H9 (cell line): ENCODE measurements around the gene RIPOR1. TPM values are rescaled to one million over a fixed set of nuclear protein-coding genes. Genes with fewer than 3 reads are reported as not detected.

Source experiments
- DNase-seq: peaks from one replicate; pipeline ENCODE4 v3.0.0-alpha.2; 2017
- H2AFZ ChIP-seq: one replicate; pipeline ENCODE4 v1.6.1; 2013; ENCODE audit warnings: mild to moderate bottlenecking, low read length, control low read depth, moderate library complexity
- H2AK5ac ChIP-seq: 2 replicates; pipeline ENCODE4 v1.6.1; 2013; ENCODE audit warnings: low read length, control low read depth, mixed read lengths; ENCODE audit not compliant: insufficient read length
- H2BK120ac ChIP-seq: one replicate; pipeline ENCODE4 v1.6.1; 2013; ENCODE audit warnings: low read depth, mild to moderate bottlenecking, low read length, control low read depth, inconsistent platforms; ENCODE audit not compliant: poor library complexity, severe bottlenecking
- H2BK12ac ChIP-seq: 2 replicates; pipeline ENCODE4 v1.6.1; 2013; ENCODE audit warnings: low read length, control low read depth, mixed read lengths, low read depth; ENCODE audit not compliant: insufficient read length
- H2BK15ac ChIP-seq: 2 replicates; pipeline ENCODE4 v1.6.1; 2013; ENCODE audit warnings: low read depth, low read length, control low read depth
- H2BK20ac ChIP-seq: one replicate; pipeline ENCODE4 v1.6.1; 2013; ENCODE audit warnings: low read depth, mild to moderate bottlenecking, low read length, control low read depth, inconsistent platforms; ENCODE audit not compliant: poor library complexity, severe bottlenecking
- H2BK5ac ChIP-seq: 2 replicates; pipeline ENCODE4 v1.6.1; 2013; ENCODE audit warnings: low read length, control low read depth, mixed read lengths; ENCODE audit not compliant: insufficient read length
- H3K14ac ChIP-seq: 2 replicates; pipeline ENCODE4 v1.6.1; 2013; ENCODE audit warnings: low read length, control low read depth; ENCODE audit not compliant: insufficient read depth
- H3K18ac ChIP-seq: 2 replicates; pipeline ENCODE4 v1.6.1; 2013; ENCODE audit warnings: low read depth, mild to moderate bottlenecking, mixed read lengths, low read length, control low read depth; ENCODE audit not compliant: insufficient read length
- H3K23ac ChIP-seq: 2 replicates; pipeline ENCODE4 v1.6.1; 2013; ENCODE audit warnings: low read length, control low read depth, mixed read lengths, low read depth; ENCODE audit not compliant: insufficient read length
- H3K23me2 ChIP-seq: 2 replicates; pipeline ENCODE4 v1.6.1; 2013; ENCODE audit warnings: low read depth, mild to moderate bottlenecking, mixed read lengths, low read length, control low read depth; ENCODE audit not compliant: insufficient read length, poor library complexity, severe bottlenecking
- H3K27ac ChIP-seq: 2 replicates; pipeline ENCODE4 v1.5.1; 2013; ENCODE audit warnings: low read length, control low read depth, mixed read lengths, low read depth; ENCODE audit not compliant: insufficient read length
- H3K27me3 ChIP-seq: 2 replicates; pipeline ENCODE4 v1.6.1; 2013; ENCODE audit warnings: low read length, control low read depth, inconsistent platforms; ENCODE audit not compliant: insufficient read depth
- H3K4ac ChIP-seq: 2 replicates; pipeline ENCODE4 v1.6.1; 2013; ENCODE audit warnings: low read depth, mild to moderate bottlenecking, control low read depth, inconsistent platforms, low read length, moderate library complexity
- H3K4me1 ChIP-seq: 2 replicates; pipeline ENCODE4 v1.6.1; 2013; ENCODE audit warnings: low read length, control low read depth, inconsistent platforms; ENCODE audit not compliant: insufficient read depth
- H3K4me2 ChIP-seq: 2 replicates; pipeline ENCODE4 v1.6.1; 2013; ENCODE audit warnings: low read length, control low read depth, mixed read lengths; ENCODE audit not compliant: insufficient read length, insufficient read depth
- H3K56ac ChIP-seq: 2 replicates; pipeline ENCODE4 v1.6.1; 2013; ENCODE audit warnings: low read depth, mild to moderate bottlenecking, mixed read lengths, low read length, control low read depth; ENCODE audit not compliant: insufficient read length
- H3K79me1 ChIP-seq: 2 replicates; pipeline ENCODE4 v1.6.1; 2013; ENCODE audit warnings: low read depth, mild to moderate bottlenecking, moderate library complexity, low read length, control low read depth, inconsistent platforms; ENCODE audit not compliant: insufficient read depth, poor library complexity, severe bottlenecking
- H3K79me2 ChIP-seq: 2 replicates; pipeline ENCODE4 v1.6.1; 2013; ENCODE audit warnings: low read length, control low read depth, inconsistent platforms; ENCODE audit not compliant: insufficient read depth
- H3K9ac ChIP-seq: 2 replicates; pipeline ENCODE4 v1.6.1; 2013; ENCODE audit warnings: low read length, control low read depth, mixed read lengths; ENCODE audit not compliant: insufficient read length; ENCODE audit errors: extremely low read depth
- H3K9me3 ChIP-seq: one replicate; pipeline ENCODE4 v1.6.1; 2013; ENCODE audit warnings: low read depth, low read length, inconsistent platforms; ENCODE audit not compliant: control insufficient read depth
- H3T11ph ChIP-seq: one replicate; pipeline ENCODE4 v1.6.1; 2013; ENCODE audit warnings: mild to moderate bottlenecking, low read length, control low read depth, inconsistent platforms
- H4K20me1 ChIP-seq: one replicate; pipeline ENCODE4 v1.6.1; 2013; ENCODE audit not compliant: control insufficient read depth, insufficient read length, insufficient read depth
- H4K5ac ChIP-seq: 2 replicates; pipeline ENCODE4 v1.6.1; 2013; ENCODE audit warnings: low read depth, mild to moderate bottlenecking, mixed read lengths, low read length, control low read depth; ENCODE audit not compliant: insufficient read length
- H4K8ac ChIP-seq: replicated peaks from 2 replicates; pipeline ENCODE4 v1.6.1; 2013; ENCODE audit warnings: low read length, control low read depth, mixed read lengths, low read depth; ENCODE audit not compliant: insufficient read length
- H4K91ac ChIP-seq: 2 replicates; pipeline ENCODE4 v1.6.1; 2013; ENCODE audit warnings: low read depth, mild to moderate bottlenecking, moderate library complexity, mixed read lengths, low read length, control low read depth; ENCODE audit not compliant: insufficient read length
- H3K27ac Mint-ChIP-seq, 3 experiments: 2 replicates in 2 of 3; 3 replicates in 1 of 3; pipeline ENCODE4 v1.8.0; 2020 to 2021; ENCODE audit warnings: mixed read lengths in 3 of 3, mild to moderate bottlenecking in 1 of 3, moderate library complexity in 1 of 3
- H3K27me3 Mint-ChIP-seq: 2 replicates; pipeline ENCODE4 v1.8.0; 2021; ENCODE audit warnings: low read depth, mild to moderate bottlenecking, moderate library complexity, mixed read lengths
- H3K36me3 Mint-ChIP-seq, 3 experiments: 2 replicates in 2 of 3; 3 replicates in 1 of 3; pipeline ENCODE4 v1.8.0; 2020 to 2021; ENCODE audit warnings: low read depth in 3 of 3, mixed read lengths in 3 of 3; ENCODE audit not compliant: insufficient read depth in 1 of 3
- H3K4me1 Mint-ChIP-seq, 2 experiments: 2 replicates each; pipeline ENCODE4 v1.8.0; 2020; ENCODE audit warnings: mixed read lengths in 2 of 2
- H3K4me3 Mint-ChIP-seq, 2 experiments: 2 replicates in 1 of 2; 3 replicates in 1 of 2; pipeline ENCODE4 v1.8.0; 2020 to 2021; ENCODE audit warnings: mild to moderate bottlenecking in 2 of 2, mixed read lengths in 2 of 2, moderate library complexity in 1 of 2
- H3K9me3 Mint-ChIP-seq, 2 experiments: 2 replicates in 1 of 2; 3 replicates in 1 of 2; pipeline ENCODE4 v1.8.0; 2020; ENCODE audit warnings: mild to moderate bottlenecking in 2 of 2, mixed read lengths in 2 of 2, moderate library complexity in 1 of 2
- WGBS: extraction: QIAGEN DNeasy Blood & Tissue Kit; methylation state at CpG from one replicate; pipeline ENCODE4 v1.1.7; 2013; ENCODE audit warnings: missing lambda C conversion rate, low lambda C conversion rate, mixed read lengths; ENCODE audit not compliant: insufficient read length; ENCODE audit errors: extremely low coverage; 5-methylcytosine and 5-hydroxymethylcytosine counted together
- total RNA-seq: library from RNA; stranded (reverse); gene quantifications from 2 replicates; pipeline ENCODE4 v1.2.1, GENCODE V29; 2021
- TF ChIP-seq, protein P1 (sequence below): fragments of 200-600 bp; sonication (generic); conservative IDR thresholded peaks from 3 replicates; pipeline ENCODE4 v1.8.0; 2021; ENCODE audit warnings: antibody characterized with exemption, mild to moderate bottlenecking

The RIPOR1 gene
- total RNA-seq, 1 experiment from 2014 or later: 14.3 TPM

DNA sequence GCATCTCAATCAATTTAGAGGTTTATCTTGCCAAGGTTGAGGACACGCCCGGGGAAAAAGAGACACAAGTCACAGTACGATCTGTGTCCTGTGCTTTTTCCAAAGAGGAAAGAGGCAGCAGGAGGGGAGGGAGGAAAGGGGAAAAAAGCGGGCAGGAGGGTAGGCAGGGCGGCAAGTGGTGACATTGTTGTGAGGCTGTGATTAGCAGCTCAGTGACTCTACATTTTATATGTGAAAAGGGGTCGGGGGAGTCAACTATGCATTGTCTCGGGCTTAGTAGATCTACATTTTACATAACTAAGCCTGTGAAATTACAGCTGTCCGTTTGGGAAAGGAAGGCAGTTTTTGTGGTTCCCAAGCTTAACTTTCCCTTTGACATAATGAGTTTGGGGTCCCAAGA is 22.2 kb upstream of the RIPOR1 start:
- Histone ChIP-seq H3K4ac (no peak overlapping the region), H2BK5ac (no peak overlapping the region), H3T11ph (no peak overlapping the region), H2AFZ (no peak overlapping the region), H2AK5ac (no peak overlapping the region), H3K14ac (no peak overlapping the region), H3K27ac (no peak overlapping the region), H4K8ac (no peak overlapping the region), H3K9ac (no peak overlapping the region), H3K23ac (no peak overlapping the region), H4K20me1 (no peaks in the 10 kb centered on the region), H3K23me2 (no peaks in the 10 kb centered on the region), H3K18ac (no peak overlapping the region), H3K56ac (no peak overlapping the region), H3K27me3 (no peaks in the 10 kb centered on the region), H4K91ac (no peak overlapping the region), H3K79me1 (no peaks in the 10 kb centered on the region), H3K79me2 (no peaks in the 10 kb centered on the region), H4K5ac (no peak overlapping the region), H3K9me3 (no peaks in the 10 kb centered on the region), H2BK120ac (no peak overlapping the region), H2BK15ac (no peak overlapping the region), H2BK12ac (no peak overlapping the region), H2BK20ac (no peak overlapping the region), H3K4me2 (no peak overlapping the region), H3K4me1 (no peaks in the 10 kb centered on the region)
- Mint-ChIP-seq H3K4me1 (peaks cover 6 to 13% of the 10 kb centered on the region in 2 experiments), H3K27ac (no peak overlapping the region; a peak in 1 of 7 replicates), H3K9me3 (no peaks in the 10 kb centered on the region), H3K4me3 (peak overlapping the region in 1 of 2 experiments; percentile 15; a peak in 3 of 5 replicates), H3K27me3 (peaks cover 68% of the 10 kb centered on the region), H3K36me3 (no peaks in the 10 kb centered on the region)
- TF ChIP-seq, protein P1, sequence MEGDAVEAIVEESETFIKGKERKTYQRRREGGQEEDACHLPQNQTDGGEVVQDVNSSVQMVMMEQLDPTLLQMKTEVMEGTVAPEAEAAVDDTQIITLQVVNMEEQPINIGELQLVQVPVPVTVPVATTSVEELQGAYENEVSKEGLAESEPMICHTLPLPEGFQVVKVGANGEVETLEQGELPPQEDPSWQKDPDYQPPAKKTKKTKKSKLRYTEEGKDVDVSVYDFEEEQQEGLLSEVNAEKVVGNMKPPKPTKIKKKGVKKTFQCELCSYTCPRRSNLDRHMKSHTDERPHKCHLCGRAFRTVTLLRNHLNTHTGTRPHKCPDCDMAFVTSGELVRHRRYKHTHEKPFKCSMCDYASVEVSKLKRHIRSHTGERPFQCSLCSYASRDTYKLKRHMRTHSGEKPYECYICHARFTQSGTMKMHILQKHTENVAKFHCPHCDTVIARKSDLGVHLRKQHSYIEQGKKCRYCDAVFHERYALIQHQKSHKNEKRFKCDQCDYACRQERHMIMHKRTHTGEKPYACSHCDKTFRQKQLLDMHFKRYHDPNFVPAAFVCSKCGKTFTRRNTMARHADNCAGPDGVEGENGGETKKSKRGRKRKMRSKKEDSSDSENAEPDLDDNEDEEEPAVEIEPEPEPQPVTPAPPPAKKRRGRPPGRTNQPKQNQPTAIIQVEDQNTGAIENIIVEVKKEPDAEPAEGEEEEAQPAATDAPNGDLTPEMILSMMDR: no peak
- no peak for DNase-seq
- no CpG with 5 or more reads among the region's 8 CpGs for WGBS
